NCI-H187 treated with DMSO at 0.1 percent for 48 hours (cell line): Measurements from ENCODE around the gene DHRS7C.

Experiments
- DNase-seq: peaks from one replicate; lab custom pipeline; 2025; lab: John Stamatoyannopoulos, UW

The DHRS7C gene, protein sequence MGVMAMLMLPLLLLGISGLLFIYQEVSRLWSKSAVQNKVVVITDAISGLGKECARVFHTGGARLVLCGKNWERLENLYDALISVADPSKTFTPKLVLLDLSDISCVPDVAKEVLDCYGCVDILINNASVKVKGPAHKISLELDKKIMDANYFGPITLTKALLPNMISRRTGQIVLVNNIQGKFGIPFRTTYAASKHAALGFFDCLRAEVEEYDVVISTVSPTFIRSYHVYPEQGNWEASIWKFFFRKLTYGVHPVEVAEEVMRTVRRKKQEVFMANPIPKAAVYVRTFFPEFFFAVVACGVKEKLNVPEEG

GRCh38 chr17:9790889-9791876, at the start of gene DHRS7C:
DHRS7C (minus strand) TSS chr17:9791592; CDS start chr17:9791284, 308 bp downstream.
- no peak for DNase-seq

DNA sequence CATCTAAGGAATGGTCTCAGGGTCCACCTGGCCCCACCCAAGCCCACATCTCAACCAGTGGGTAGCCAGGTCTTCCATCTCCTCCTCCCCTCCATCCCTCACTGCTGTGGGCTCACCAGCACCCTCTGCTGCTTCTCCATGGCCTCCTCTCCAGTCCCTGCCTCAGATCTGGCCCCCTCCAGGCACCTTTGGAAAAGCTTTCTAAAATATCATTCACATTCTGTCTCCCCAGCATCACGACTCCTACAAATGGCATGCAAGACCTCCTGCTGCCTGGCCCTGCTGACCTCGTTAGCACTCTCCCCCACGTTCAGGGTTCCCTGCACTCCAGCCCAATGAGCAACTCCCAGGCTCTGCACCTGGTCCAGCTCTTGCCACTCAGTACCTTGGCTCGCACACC, 48.0 kb upstream of the DHRS7C start:
- DNase-seq, result no peak

DNA sequence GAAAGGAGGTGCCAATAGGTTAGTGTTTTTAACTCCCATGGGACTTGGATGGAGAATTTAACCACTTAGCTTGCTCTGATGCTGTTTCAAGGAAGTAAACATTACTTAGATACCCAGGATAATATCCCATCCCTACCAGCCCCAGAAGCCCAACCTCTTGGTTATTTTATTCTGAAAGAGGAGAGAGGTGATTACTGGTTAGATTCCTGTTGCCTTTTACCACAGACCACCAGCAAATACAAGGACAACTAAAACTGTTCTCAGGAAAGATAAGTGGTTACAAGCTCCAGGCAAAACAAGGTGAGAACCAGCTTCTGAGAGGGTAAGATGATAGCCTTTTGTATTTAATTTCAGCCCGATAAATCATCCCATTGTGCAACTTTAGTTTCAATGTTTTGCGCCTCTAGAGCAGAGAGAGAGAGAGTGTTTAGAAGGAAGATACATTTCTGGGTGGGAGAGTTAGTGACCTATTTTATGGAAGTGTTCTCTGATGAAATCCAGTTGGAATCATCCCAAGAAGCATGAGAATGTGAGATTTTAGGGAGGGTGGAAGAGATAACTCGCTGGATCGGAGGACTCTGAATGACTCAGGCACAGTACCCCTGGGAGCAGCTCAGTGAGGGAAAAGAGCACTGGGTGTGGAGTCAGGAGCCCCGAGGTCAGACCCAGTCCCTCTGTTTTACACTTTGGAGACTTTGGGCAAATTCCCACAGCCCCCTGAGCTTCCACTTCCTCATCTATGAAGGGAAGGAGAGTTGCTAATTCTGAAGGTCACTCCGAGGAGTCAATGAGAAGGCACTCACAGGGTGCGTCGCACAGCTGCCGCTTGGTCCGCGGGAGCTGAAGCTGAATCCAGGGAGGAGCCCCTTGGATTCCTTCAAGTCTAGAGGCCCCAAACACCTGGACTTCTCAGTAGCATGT, 46.4 kb upstream of the DHRS7C start:
- DNase-seq, result no peak

DNA sequence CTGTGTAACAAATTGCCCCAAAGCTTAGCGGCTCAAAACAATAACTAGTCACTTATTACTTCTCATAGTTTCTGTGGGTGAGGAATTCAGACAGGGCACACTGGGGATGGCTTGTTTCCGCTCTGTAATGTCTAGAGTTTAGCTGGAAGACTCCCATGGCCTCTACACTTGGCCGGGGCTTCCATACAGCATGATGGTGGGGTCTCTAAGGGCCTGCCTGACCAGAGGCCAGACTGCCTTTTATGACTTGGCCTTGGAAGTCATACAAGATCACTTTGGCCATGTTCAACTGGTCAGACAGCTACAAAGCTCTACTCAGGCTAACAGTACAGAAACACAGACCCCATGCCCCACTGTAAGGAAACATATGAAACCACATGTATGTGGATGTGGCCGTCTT, 42.5 kb upstream of the DHRS7C start:
- no peak for DNase-seq

DNA sequence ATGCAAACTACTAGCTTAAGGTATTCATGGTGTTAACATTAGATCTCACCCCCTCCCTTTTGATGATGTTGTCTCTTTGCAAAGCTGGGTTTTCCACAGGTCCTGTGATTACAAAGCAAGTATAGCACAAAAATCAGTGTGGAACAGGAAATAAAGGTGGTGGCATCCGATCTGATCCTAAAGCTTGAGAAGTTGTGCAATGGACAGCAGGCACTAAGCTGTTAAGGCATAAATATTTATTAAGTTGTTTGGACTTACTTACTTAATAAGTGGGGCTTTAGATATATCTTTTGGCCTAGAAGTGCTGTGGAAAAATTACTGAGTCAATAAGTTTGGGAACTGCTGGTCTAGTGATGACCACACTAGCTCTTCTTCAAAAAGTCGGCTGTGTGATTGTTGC, 39.3 kb upstream of the DHRS7C start:
- no peak for DNase-seq

DNA sequence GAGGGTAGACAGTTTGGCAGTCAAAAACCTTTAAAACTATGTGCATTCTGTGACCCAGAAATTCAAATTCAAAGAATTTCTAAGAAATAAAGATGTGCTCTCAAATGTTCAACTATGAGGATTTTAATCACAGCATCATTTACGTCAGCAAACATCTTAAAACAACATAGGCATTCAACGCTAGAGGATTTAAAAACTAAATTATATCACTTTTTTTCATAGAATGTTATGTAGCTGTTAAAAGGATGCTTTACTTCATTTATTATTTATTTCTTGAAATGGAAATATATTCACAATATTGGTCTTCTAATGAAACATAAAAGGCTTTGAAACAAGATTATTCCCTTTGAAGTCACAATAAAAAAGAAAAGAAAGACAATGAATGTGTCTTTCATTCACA, 38.0 kb upstream of the DHRS7C start:
- no peak for DNase-seq

DNA sequence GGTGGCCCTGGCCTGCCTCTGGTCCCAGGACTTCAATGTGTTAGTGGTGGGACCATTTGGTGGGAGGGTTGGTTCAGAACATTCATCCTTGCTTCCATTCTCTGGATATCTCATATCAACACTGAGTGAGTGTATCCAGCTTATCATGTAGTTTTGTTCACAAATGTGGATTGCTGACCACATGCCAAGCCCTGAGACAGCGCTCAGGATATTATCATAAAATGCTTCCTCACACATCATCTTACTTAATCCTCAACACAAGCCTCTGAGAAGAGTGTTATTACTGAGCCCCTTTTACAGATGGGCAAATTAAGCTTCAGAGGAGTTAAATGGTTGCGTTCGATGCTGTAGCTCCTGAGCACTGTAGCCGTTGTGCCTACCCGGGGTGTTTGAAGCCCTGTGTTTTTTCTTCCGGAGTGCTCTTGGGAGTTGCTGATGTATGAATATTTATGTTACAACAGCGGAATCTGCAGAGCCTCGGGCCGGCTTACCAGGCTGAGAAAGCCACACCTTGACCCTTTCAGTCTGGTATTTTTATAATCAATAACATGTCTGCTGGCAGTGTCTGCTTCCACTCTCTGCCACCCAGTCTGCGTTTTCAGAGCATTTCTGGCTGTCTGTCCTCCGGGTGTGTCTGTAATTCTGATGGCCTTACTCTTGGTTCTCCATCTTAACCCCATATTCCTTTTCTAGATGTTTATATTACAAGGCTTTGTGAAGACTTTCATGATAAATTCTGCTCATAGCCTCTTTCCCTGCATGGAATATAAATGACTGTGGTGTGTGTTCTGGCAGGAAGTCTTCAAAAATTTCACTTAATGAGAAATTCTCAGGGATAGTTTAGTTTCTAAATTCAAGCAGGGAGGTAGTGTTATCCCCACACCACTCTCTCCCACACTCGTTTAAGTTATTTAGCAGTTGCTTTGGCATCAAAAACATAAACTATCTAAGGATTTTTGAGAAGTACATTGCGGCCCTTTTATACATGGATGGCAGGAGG, 37.2 kb upstream of the DHRS7C start:
- DNase-seq, result no peak

DNA sequence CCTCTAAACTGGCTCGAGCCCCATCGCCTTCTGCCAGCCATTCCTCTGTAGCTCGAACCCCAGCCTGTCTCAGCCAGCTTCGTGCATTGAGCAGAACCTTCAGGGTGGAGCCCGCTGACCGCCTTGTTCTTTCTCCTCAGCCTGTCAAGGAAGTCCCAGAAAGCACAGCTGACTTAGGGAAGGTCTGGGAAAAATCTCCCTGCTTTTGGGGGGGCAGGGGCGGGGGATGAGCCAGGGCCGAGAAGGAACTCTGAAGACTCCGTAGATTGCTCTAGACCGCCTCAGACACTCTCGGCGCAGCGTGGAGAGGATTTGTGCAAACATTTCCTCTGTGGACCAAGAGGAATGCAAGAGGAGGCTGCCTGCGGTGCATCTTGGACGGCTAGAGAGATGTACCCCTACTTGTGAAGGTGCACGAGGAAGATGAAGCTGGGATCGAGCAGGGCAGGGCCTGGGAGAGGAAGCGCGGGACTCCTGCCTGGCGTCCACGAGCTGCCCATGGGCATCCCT, 34.3 kb upstream of the DHRS7C start, which contains the start of gene GLP2R:
Gene GLP2R, plus strand, starts transcription at position 284 of the 510 bp plus-strand sequence. Its CDS starts 140 bp downstream, at position 424.
- DNase-seq, result no peak

- no peak for DNase-seq
These were observed 33.5 kb upstream of the DHRS7C start for GRCh38 chr17:9824797-9825338.

DNA sequence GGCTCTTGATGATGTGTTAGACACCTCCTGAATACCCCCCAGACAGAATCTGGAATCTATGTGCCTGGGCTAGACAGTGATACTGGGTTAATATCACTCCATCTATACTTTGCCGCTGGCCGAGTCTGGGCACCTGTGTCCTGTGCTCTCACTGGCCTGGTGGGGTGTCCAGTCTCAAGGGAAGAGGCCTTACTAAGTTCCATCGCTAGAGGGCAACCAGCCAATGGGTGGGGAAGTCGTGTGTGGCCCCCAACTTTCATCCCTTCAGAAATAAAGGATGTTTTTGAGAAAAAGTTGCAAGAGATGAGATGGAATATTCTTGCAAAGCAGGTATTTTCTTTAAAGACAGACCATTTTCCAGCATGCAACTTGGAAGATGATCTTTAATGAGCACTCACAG, 32.7 kb upstream of the DHRS7C start:
- no peak for DNase-seq

GRCh38 chr17:9821921-9822320, 30.5 kb upstream of the DHRS7C start, which contains the start of gene GSG1L2:
GSG1L2 (minus strand) TSS chr17:9822079; CDS start chr17:9822071, 8 bp downstream.
- DNase-seq, result no peak

DNA sequence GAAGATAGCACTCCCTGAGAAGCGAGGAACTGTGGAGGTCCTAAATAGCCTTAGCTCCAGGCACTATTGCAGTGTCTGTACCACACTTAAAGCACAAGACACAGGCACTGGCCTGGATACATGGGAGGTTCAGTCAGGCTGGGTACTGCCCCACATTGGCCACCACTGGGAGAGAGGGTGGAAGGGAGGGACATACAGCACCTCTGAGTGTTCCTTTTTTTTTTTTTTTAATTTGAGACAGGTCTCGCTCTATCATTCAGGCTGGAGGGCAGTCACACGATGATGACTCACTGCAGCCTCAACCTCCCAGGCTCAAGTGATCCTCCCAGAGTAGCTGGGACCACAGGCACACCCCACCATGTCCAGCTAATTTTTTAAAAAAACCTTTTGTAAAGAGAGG, 29.1 kb upstream of the DHRS7C start:
- DNase-seq, result no peak

- DNase-seq, result no peak
These were observed 27.4 kb upstream of the DHRS7C start for GRCh38 chr17:9818760-9819159.

DNA sequence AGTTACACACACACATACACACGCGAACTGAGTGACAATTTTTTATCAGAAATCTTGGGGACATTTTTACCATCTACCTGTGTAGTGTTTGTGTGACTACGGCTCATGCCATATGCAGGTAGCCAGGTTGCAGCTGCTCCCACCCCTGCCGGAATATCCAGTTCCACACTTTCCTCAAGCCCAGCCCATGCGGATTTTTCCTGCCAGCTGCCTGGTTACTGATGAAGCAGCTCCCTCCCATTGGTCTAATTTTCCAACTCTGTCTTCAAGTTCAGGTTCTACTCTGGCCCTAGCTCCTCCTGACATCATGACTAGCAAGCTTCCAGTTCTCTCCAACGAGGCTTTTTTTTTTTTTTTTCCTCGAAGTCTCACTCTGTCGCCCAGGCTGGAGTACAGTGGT, 25.7 kb upstream of the DHRS7C start:
- DNase-seq, result no peak

GRCh38 chr17:9816472-9816871, 25.1 kb upstream of the DHRS7C start:
- no peak for DNase-seq

DNA sequence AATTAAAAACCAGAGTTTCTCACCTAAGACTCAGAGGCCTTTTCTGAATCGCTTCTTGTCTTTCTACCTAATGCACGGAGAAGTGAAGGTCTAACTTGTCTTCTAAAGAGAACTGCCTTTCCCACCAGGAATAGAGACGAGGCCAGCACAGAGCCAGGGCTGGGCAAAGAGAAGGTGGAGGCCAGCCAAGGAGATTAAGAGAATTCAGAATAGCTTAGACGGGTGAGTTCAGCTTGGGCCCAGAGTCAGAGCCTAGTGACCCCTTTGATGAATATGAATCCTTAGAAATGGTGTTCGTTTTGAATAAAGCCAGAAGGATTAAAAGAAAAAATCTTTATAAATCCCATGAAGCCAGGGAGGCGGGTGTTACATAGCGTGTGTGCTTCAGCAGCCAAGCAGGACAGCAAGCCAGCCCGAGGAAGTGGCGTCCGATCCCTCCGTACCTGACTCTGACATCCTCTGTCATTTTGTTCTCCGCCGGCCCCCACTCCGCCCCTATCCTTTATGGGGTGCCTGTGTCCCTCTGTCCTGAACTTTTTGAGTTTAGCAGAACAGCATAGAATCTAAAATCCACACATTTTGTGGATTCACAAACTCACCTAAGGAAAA, 23.0 kb upstream of the DHRS7C start:
- no peak for DNase-seq

DNA sequence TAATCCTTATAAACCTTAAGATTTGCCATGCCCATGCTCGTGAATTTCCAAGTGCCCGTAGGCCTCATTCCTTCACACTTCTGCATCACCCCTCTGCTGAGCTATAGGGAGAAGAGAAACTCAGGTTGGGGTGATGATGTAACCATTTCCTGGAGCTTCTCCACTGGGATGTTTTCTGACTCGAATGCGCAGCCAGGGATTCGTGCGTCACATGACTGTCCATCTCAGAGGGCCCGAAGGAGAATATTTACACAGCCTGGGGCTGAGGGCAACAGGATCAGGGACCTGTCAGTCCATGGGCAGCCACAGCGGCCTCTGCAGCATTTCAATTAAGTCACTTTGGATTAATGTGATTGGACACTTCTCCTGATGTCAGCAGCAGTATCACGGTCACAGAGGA, 21.8 kb upstream of the DHRS7C start:
- no peak for DNase-seq

- DNase-seq, result no peak
These were observed 20.1 kb upstream of the DHRS7C start for GRCh38 chr17:9811537-9811936.

GRCh38 chr17:9811086-9811485, 19.7 kb upstream of the DHRS7C start:
- no peak for DNase-seq
